Measurements from ENCODE around the gene GALNT13. TPM values are rescaled to one million over a fixed set of nuclear protein-coding genes. Genes with fewer than 3 reads are reported as not detected.

Gene GALNT13
- total RNA-seq, 5 donors from 2014 or later (not counting 1 experiment from before 2014, with no cell fraction given): 0.10 to 0.47 TPM; not detected in 3

GRCh38 chr2:153886833-153887232 is 15.1 kb downstream of the GALNT13 start:
- Histone ChIP-seq H3K27me3 (replicated peaks in 1 of 2; ENCODE audit: control insufficient read depth in 2 of 2, extremely low read depth in 1 of 2, insufficient read depth in 2 of 2, low read length in 1 of 2) (no peaks in the 10 kb centered on the region), H3K4me3 (ENCODE audit: control insufficient read depth in 1 of 2, extremely low read depth in 1 of 2, low read length in 1 of 2) (no peak overlapping the region), H3K27ac (ENCODE audit: low read length) (no peak overlapping the region), H3K4me1 (ENCODE audit: control insufficient read depth in 1 of 2, extremely low read depth in 1 of 2, insufficient read depth in 2 of 2, low read length in 2 of 2) (no peaks in the 10 kb centered on the region), H3K36me3 (ENCODE audit: control insufficient read depth in 2 of 2, extremely low read depth in 1 of 2, insufficient read depth in 1 of 2, low read length in 1 of 2) (no peaks in the 10 kb centered on the region), H3K9me3 (no peaks in the 10 kb centered on the region)
- DNase-seq: no peak
- CTCF ChIA-PET: interaction anchor here in 1 of 2 donors (0.5 kb wide), 1 partner anchor 171 kb away, joined by 6 read pairs; no protein-coding TSS in a partner anchor
- H3K9me3 Mint-ChIP-seq: peaks cover 0 to 6% (median 3%) of the 10 kb centered on the region in 3 donors
- no peak overlapping the region for H3K4me3 Mint-ChIP-seq
- no peaks in the 10 kb centered on the region for H3K27me3 Mint-ChIP-seq
- H3K36me3 Mint-ChIP-seq: no peaks in the 10 kb centered on the region
- POLR2A ChIA-PET: no interaction called here
- ATAC-seq (replicated peaks in 1 of 4): no peak
- no peak overlapping the region for H3K27ac Mint-ChIP-seq
- no peaks in the 10 kb centered on the region for H3K4me1 Mint-ChIP-seq

DNA sequence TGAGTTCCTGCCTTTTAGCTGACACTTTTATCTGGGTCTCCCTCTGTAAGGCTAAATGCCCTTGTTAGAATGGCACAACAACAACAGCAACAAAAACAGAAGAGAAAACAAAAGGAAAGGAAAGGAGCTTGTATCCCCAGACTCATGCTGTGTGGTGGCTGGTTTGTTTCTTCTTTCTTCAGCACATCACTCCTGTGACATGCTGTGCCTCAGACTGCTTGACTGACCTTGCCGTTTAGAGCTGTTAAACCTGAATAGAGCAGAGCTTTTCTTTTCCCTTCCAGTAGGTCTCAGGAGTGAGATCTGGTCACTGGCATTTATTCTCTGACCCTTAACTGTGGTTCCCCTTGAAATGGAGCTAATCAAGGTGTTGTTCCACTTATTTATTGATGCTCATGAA is 18.9 kb downstream of the GALNT13 start:
- Mint-ChIP-seq H3K27ac (no peak overlapping the region), H3K4me3 (no peak overlapping the region), H3K27me3 (no peaks in the 10 kb centered on the region), H3K4me1 (no peaks in the 10 kb centered on the region), H3K36me3 (no peaks in the 10 kb centered on the region), H3K9me3 (peaks cover 0 to 14% (median 8%) of the 10 kb centered on the region in 3 donors)
- H3K27ac ChIP-seq (ENCODE audit: low read length): no peak overlapping the region
- no peak for ATAC-seq (replicated peaks in 1 of 4)
- DNase-seq: no peak
- WGBS (ENCODE audit: insufficient coverage): 17% methylated on average over 1 of the region's 1 CpG
- H3K4me1 ChIP-seq (ENCODE audit: control insufficient read depth in 1 of 2, extremely low read depth in 1 of 2, insufficient read depth in 2 of 2, low read length in 2 of 2): no peaks in the 10 kb centered on the region
- no peaks in the 10 kb centered on the region for H3K36me3 ChIP-seq (ENCODE audit: control insufficient read depth in 2 of 2, extremely low read depth in 1 of 2, insufficient read depth in 1 of 2, low read length in 1 of 2)
- ChIA-PET CTCF (no interaction called here), POLR2A (no interaction called here)
- no peaks in the 10 kb centered on the region for H3K9me3 ChIP-seq
- no peak overlapping the region for H3K4me3 ChIP-seq (ENCODE audit: control insufficient read depth in 1 of 2, extremely low read depth in 1 of 2, low read length in 1 of 2)
- no peaks in the 10 kb centered on the region for H3K27me3 ChIP-seq (replicated peaks in 1 of 2; ENCODE audit: control insufficient read depth in 2 of 2, extremely low read depth in 1 of 2, insufficient read depth in 2 of 2, low read length in 1 of 2)

- Histone ChIP-seq H3K27me3 (replicated peaks in 1 of 2; ENCODE audit: control insufficient read depth in 2 of 2, extremely low read depth in 1 of 2, insufficient read depth in 2 of 2, low read length in 1 of 2) (no peaks in the 10 kb centered on the region), H3K4me3 (ENCODE audit: control insufficient read depth in 1 of 2, extremely low read depth in 1 of 2, low read length in 1 of 2) (no peak overlapping the region), H3K27ac (ENCODE audit: low read length) (no peak overlapping the region), H3K9me3 (no peaks in the 10 kb centered on the region), H3K4me1 (ENCODE audit: control insufficient read depth in 1 of 2, extremely low read depth in 1 of 2, insufficient read depth in 2 of 2, low read length in 2 of 2) (no peaks in the 10 kb centered on the region), H3K36me3 (ENCODE audit: control insufficient read depth in 2 of 2, extremely low read depth in 1 of 2, insufficient read depth in 1 of 2, low read length in 1 of 2) (no peaks in the 10 kb centered on the region)
- ChIA-PET CTCF (no interaction called here), POLR2A (no interaction called here)
- H3K4me3 Mint-ChIP-seq: no peak overlapping the region
- H3K27ac Mint-ChIP-seq: no peak overlapping the region
- H3K4me1 Mint-ChIP-seq: no peaks in the 10 kb centered on the region
- peaks cover 0 to 11% (median 8%) of the 10 kb centered on the region in 3 donors for H3K9me3 Mint-ChIP-seq
- no peaks in the 10 kb centered on the region for H3K27me3 Mint-ChIP-seq
- no peak for ATAC-seq (replicated peaks in 1 of 4)
- DNase-seq: no peak
- no peaks in the 10 kb centered on the region for H3K36me3 Mint-ChIP-seq
These were observed 19.3 kb downstream of the GALNT13 start for GRCh38 chr2:153891051-153891450.

DNA sequence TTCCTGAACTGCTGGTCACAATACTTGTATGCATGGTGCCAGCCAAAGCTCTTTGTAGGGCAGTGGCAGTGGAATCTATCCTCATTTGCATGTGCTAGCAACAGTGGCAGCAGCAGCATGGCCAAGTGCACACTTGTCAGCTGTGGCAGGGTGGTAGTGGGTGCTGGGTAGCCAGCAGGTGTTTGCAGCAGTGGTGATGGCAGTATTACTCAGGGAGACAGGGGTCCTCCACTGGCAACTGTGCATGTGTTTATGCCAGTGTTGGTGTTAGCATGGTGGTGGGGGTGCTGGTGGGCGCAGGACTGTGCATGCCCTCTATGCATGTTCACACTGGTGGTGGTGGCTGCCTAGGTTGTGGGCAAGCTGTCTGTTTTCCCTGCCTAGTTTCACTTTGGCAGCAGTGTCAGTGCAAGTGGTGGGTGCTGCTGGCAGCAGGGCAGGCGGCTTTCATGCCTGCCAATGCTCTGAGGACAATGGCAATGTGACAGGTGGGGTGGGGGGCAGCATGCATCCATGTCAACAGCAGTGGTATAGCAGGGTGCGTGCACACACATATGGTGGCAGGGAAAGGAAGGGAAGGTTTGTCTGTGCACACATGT is 41.2 kb downstream of the GALNT13 start:
- Mint-ChIP-seq H3K9me3 (peaks cover 17 to 37% (median 30%) of the 10 kb centered on the region in 3 donors), H3K36me3 (no peaks in the 10 kb centered on the region), H3K4me3 (no peak overlapping the region), H3K27ac (no peak overlapping the region), H3K4me1 (no peaks in the 10 kb centered on the region), H3K27me3 (no peaks in the 10 kb centered on the region)
- no peaks in the 10 kb centered on the region for H3K4me1 ChIP-seq (ENCODE audit: control insufficient read depth in 1 of 2, extremely low read depth in 1 of 2, insufficient read depth in 2 of 2, low read length in 2 of 2)
- no peaks in the 10 kb centered on the region for H3K36me3 ChIP-seq (ENCODE audit: control insufficient read depth in 2 of 2, extremely low read depth in 1 of 2, insufficient read depth in 1 of 2, low read length in 1 of 2)
- CTCF ChIA-PET: no interaction called here
- no peaks in the 10 kb centered on the region for H3K9me3 ChIP-seq
- no peaks in the 10 kb centered on the region for H3K27me3 ChIP-seq (replicated peaks in 1 of 2; ENCODE audit: control insufficient read depth in 2 of 2, extremely low read depth in 1 of 2, insufficient read depth in 2 of 2, low read length in 1 of 2)
- POLR2A ChIA-PET: no interaction called here
- ATAC-seq (replicated peaks in 1 of 4) (no peak), DNase-seq (peak in 1 of 35 experiments; percentile 2)
- no peak overlapping the region for H3K4me3 ChIP-seq (ENCODE audit: control insufficient read depth in 1 of 2, extremely low read depth in 1 of 2, low read length in 1 of 2)
- WGBS (ENCODE audit: insufficient coverage): 44% methylated on average over 1 of the region's 3 CpGs
- H3K27ac ChIP-seq (ENCODE audit: low read length): no peak overlapping the region

GRCh38 chr2:153917570-153917969 is 45.8 kb downstream of the GALNT13 start:
- Histone ChIP-seq H3K4me1 (ENCODE audit: control insufficient read depth in 1 of 2, extremely low read depth in 1 of 2, insufficient read depth in 2 of 2, low read length in 2 of 2) (no peaks in the 10 kb centered on the region), H3K27me3 (replicated peaks in 1 of 2; ENCODE audit: control insufficient read depth in 2 of 2, extremely low read depth in 1 of 2, insufficient read depth in 2 of 2, low read length in 1 of 2) (no peaks in the 10 kb centered on the region), H3K9me3 (no peaks in the 10 kb centered on the region), H3K27ac (ENCODE audit: low read length) (no peak overlapping the region), H3K4me3 (ENCODE audit: control insufficient read depth in 1 of 2, extremely low read depth in 1 of 2, low read length in 1 of 2) (no peak overlapping the region), H3K36me3 (ENCODE audit: control insufficient read depth in 2 of 2, extremely low read depth in 1 of 2, insufficient read depth in 1 of 2, low read length in 1 of 2) (no peaks in the 10 kb centered on the region)
- H3K9me3 Mint-ChIP-seq: peaks cover 0 to 17% (median 7%) of the 10 kb centered on the region in 3 donors
- CTCF ChIA-PET: no interaction called here
- ATAC-seq (replicated peaks in 1 of 4): no peak
- no peak overlapping the region for H3K4me3 Mint-ChIP-seq
- H3K4me1 Mint-ChIP-seq: no peaks in the 10 kb centered on the region
- no peaks in the 10 kb centered on the region for H3K27me3 Mint-ChIP-seq
- H3K36me3 Mint-ChIP-seq: no peaks in the 10 kb centered on the region
- no peak overlapping the region for H3K27ac Mint-ChIP-seq
- POLR2A ChIA-PET: no interaction called here
- no peak for DNase-seq

- Histone ChIP-seq H3K4me1 (ENCODE audit: control insufficient read depth in 1 of 2, extremely low read depth in 1 of 2, insufficient read depth in 2 of 2, low read length in 2 of 2) (no peaks in the 10 kb centered on the region), H3K27ac (ENCODE audit: low read length) (no peak overlapping the region), H3K27me3 (replicated peaks in 1 of 2; ENCODE audit: control insufficient read depth in 2 of 2, extremely low read depth in 1 of 2, insufficient read depth in 2 of 2, low read length in 1 of 2) (no peaks in the 10 kb centered on the region), H3K4me3 (ENCODE audit: control insufficient read depth in 1 of 2, extremely low read depth in 1 of 2, low read length in 1 of 2) (no peak overlapping the region), H3K9me3 (no peaks in the 10 kb centered on the region), H3K36me3 (ENCODE audit: control insufficient read depth in 2 of 2, extremely low read depth in 1 of 2, insufficient read depth in 1 of 2, low read length in 1 of 2) (no peaks in the 10 kb centered on the region)
- CTCF ChIA-PET: no interaction called here
- DNase-seq (no peak), ATAC-seq (replicated peaks in 1 of 4) (no peak)
- Mint-ChIP-seq H3K4me3 (no peak overlapping the region), H3K27me3 (no peaks in the 10 kb centered on the region), H3K9me3 (peaks cover 11 to 24% (median 13%) of the 10 kb centered on the region in 3 donors), H3K27ac (no peak overlapping the region), H3K36me3 (no peaks in the 10 kb centered on the region), H3K4me1 (no peaks in the 10 kb centered on the region)
- POLR2A ChIA-PET: no interaction called here
These were observed 63.8 kb downstream of the GALNT13 start for GRCh38 chr2:153935511-153935910.
